ENCODE measurements around the gene CUBN. TPM values are rescaled to one million over a fixed set of nuclear protein-coding genes. Genes with fewer than 3 reads are reported as not detected.

Gene CUBN
- total RNA-seq, 2 donors from 2014 or later, result 0.75 to 1.3 TPM

GRCh38 chr10:16938952-16939351, 190.7 kb downstream of the CUBN start:
- Mint-ChIP-seq H3K4me1 (no peaks in the 10 kb centered on the region), H3K36me3 (ENCODE audit: low read depth) (no peaks in the 10 kb centered on the region)

DNA sequence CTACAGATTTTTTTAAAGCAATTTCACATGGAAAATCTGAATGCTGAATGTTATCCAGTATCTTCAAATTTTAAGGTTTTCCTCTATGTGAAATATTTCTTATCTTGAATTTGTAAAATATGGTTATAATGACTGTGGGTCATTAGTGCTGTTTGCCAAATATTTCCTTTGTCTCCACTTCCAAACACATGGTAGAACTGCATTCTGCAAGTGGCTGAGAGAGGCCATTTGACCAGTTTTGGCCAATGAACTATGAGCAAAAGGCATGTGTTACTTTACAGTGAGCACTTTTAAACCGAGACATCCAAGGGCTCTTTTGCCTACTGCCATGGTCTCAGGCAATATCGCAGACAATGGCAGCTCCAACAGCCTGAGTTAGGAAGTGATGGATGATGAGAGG, 195.2 kb downstream of the CUBN start:
- Mint-ChIP-seq H3K36me3 (ENCODE audit: low read depth) (no peaks in the 10 kb centered on the region), H3K4me3 (no peak overlapping the region), H3K9me3 (no peaks in the 10 kb centered on the region), H3K27me3 (ENCODE audit: insufficient read depth) (no peaks in the 10 kb centered on the region), H3K4me1 (no peaks in the 10 kb centered on the region), H3K27ac (no peak overlapping the region)
- TF ChIP-seq CTCF (conservative IDR thresholded peaks at IDR 0.05), result no peak
- DNase-seq, result no peak
- peaks cover 1% of the 10 kb centered on the region for H3K4me1 ChIP-seq (ENCODE audit: control insufficient read depth, insufficient read depth, low read length)
- no peaks in the 10 kb centered on the region for H3K9me3 ChIP-seq (ENCODE audit: control insufficient read depth, low read length)
- H3K9ac ChIP-seq (ENCODE audit: extremely low read depth, low read length, poor library complexity, severe bottlenecking), result no peak overlapping the region
- H3K27ac ChIP-seq (ENCODE audit: low read depth, low read length), result no peak overlapping the region
- H3K36me3 ChIP-seq (ENCODE audit: control insufficient read depth, insufficient read depth, low read length), result no peaks in the 10 kb centered on the region
- WGBS, 2 experiments (ENCODE audit: insufficient coverage in 1 of 2, insufficient read length in 1 of 2), result 97 to 100% methylated on average over 2 of the region's 2 CpGs
- H3K4me3 ChIP-seq (ENCODE audit: low read length), result no peak overlapping the region
- no peaks in the 10 kb centered on the region for H3K27me3 ChIP-seq (ENCODE audit: control insufficient read depth, insufficient read depth, low read length, poor library complexity, severe bottlenecking)

More at GRCh38 chr10:16938952-16939351, 190.7 kb downstream of the CUBN start:
- no peak for DNase-seq
- no peaks in the 10 kb centered on the region for H3K9me3 Mint-ChIP-seq
- H3K27ac Mint-ChIP-seq, result no peak overlapping the region
- no peaks in the 10 kb centered on the region for H3K9me3 ChIP-seq (ENCODE audit: control insufficient read depth, low read length)
- H3K27ac ChIP-seq (ENCODE audit: low read depth, low read length), result no peak overlapping the region
- TF ChIP-seq CTCF (conservative IDR thresholded peaks at IDR 0.05), result no peak
- H3K27me3 ChIP-seq (ENCODE audit: control insufficient read depth, insufficient read depth, low read length, poor library complexity, severe bottlenecking), result no peaks in the 10 kb centered on the region
- 72% methylated on average over 3 of the region's 3 CpGs; no CpG with 5 or more reads in 1 of the 2 experiments for WGBS, 2 experiments (ENCODE audit: insufficient coverage in 1 of 2, insufficient read length in 1 of 2)
- H3K4me3 ChIP-seq (ENCODE audit: low read length), result no peak overlapping the region
- no peaks in the 10 kb centered on the region for H3K36me3 ChIP-seq (ENCODE audit: control insufficient read depth, insufficient read depth, low read length)
- no peak overlapping the region for H3K9ac ChIP-seq (ENCODE audit: extremely low read depth, low read length, poor library complexity, severe bottlenecking)
- no peak overlapping the region for H3K4me3 Mint-ChIP-seq
- no peaks in the 10 kb centered on the region for H3K27me3 Mint-ChIP-seq (ENCODE audit: insufficient read depth)
- H3K4me1 ChIP-seq (ENCODE audit: control insufficient read depth, insufficient read depth, low read length), result no peaks in the 10 kb centered on the region

GRCh38 chr10:16933783-16934182, 195.8 kb downstream of the CUBN start:
- Histone ChIP-seq H3K27me3 (ENCODE audit: control insufficient read depth, insufficient read depth, low read length, poor library complexity, severe bottlenecking) (no peaks in the 10 kb centered on the region), H3K4me3 (ENCODE audit: low read length) (no peak overlapping the region), H3K36me3 (ENCODE audit: control insufficient read depth, insufficient read depth, low read length) (no peaks in the 10 kb centered on the region), H3K27ac (ENCODE audit: low read depth, low read length) (no peak overlapping the region), H3K9me3 (ENCODE audit: control insufficient read depth, low read length) (no peaks in the 10 kb centered on the region), H3K4me1 (ENCODE audit: control insufficient read depth, insufficient read depth, low read length) (peaks cover 4% of the 10 kb centered on the region), H3K9ac (ENCODE audit: extremely low read depth, low read length, poor library complexity, severe bottlenecking) (no peak overlapping the region)
- no peak overlapping the region for H3K27ac Mint-ChIP-seq
- H3K9me3 Mint-ChIP-seq, result no peaks in the 10 kb centered on the region
- H3K27me3 Mint-ChIP-seq (ENCODE audit: insufficient read depth), result no peaks in the 10 kb centered on the region
- DNase-seq, result no peak
- H3K4me1 Mint-ChIP-seq, result peaks cover 6% of the 10 kb centered on the region
- no peaks in the 10 kb centered on the region for H3K36me3 Mint-ChIP-seq (ENCODE audit: low read depth)
- H3K4me3 Mint-ChIP-seq, result no peak overlapping the region
- no peak for TF ChIP-seq CTCF (conservative IDR thresholded peaks at IDR 0.05)
- WGBS, 2 experiments (ENCODE audit: insufficient coverage in 1 of 2, insufficient read length in 1 of 2), result 83 to 96% methylated on average over 1 to 4 of the region's 4 CpGs

Data from endodermal cell (in vitro differentiated cells).